Subcutaneous adipose tissue (tissue), 4 donors: Measurements from ENCODE around the gene ISG20. TPM values are rescaled to one million over a fixed set of nuclear protein-coding genes. Genes with fewer than 3 reads are reported as not detected.

Experiments used
- CTCF ChIP-seq: fragments of 450-650 bp; IDR thresholded peaks from one replicate; pipeline ENCODE4 v1.5.1; 2016; ENCODE audit warnings: low read depth, mild to moderate bottlenecking, control low read depth, antibody characterized with exemption, moderate library complexity
- total RNA-seq, 4 donors: library from RNA; depleted of rRNA; stranded (reverse); fragments of >200 nt; gene quantifications; one replicate each; pipeline ENCODE4 v1.1.0, GENCODE V29; 2016

ISG20 gene
- total RNA-seq = 10 to 100 TPM in 1 of 4 donors, 1 to 10 TPM in 3; 7.5 to 12.4 (median 9.1) TPM

GRCh38 chr15:88638626-88639372 is at the start of gene ISG20:
Gene ISG20, plus strand, starts transcription at chr15:88639016. Its CDS starts 351 bp downstream, at chr15:88639367.
- TF ChIP-seq CTCF = no peak

GRCh38 chr15:88590759-88591158 is 48.1 kb upstream of the ISG20 start:
- TF ChIP-seq CTCF = no peak

- TF ChIP-seq CTCF = no peak
Observed at GRCh38 chr15:88591384-88591783, 47.4 kb upstream of the ISG20 start.

- no peak for TF ChIP-seq CTCF
Observed at GRCh38 chr15:88603885-88604284, 34.9 kb upstream of the ISG20 start.

GRCh38 chr15:88604381-88605188 is 34.2 kb upstream of the ISG20 start:
- TF ChIP-seq CTCF = no peak

GRCh38 chr15:88605189-88606069 is 33.4 kb upstream of the ISG20 start:
- TF ChIP-seq CTCF = no peak
